HFFc6 (cell line): ENCODE results near the gene PCDHGA9. TPM values are rescaled to one million over a fixed set of nuclear protein-coding genes. Genes with fewer than 3 reads are reported as not detected.
A peak's percentile ranks its signal among the peaks of the same experiment; 100 is the strongest.

Experiments
- DNase-seq: peaks from one replicate; pipeline ENCODE4 v3.0.0-alpha.2; 2018
- H3K27ac Mint-ChIP-seq: 2 replicates; pipeline ENCODE4 v1.8.0; 2020; ENCODE audit warnings: mild to moderate bottlenecking, mixed read lengths
- H3K27me3 Mint-ChIP-seq: 2 replicates; pipeline ENCODE4 v1.8.0; 2021; ENCODE audit warnings: mild to moderate bottlenecking, moderate library complexity, mixed read lengths; ENCODE audit not compliant: insufficient read depth
- H3K36me3 Mint-ChIP-seq: 2 replicates; pipeline ENCODE4 v1.8.0; 2021; ENCODE audit warnings: low read depth, mixed read lengths
- H3K4me1 Mint-ChIP-seq: 2 replicates; pipeline ENCODE4 v1.8.0; 2020; ENCODE audit warnings: low read depth, mixed read lengths
- H3K4me3 Mint-ChIP-seq: 2 replicates; pipeline ENCODE4 v1.8.0; 2020; ENCODE audit warnings: mild to moderate bottlenecking, moderate library complexity, mixed read lengths
- H3K9me3 Mint-ChIP-seq: 2 replicates; pipeline ENCODE4 v1.8.0; 2020; ENCODE audit warnings: mild to moderate bottlenecking, mixed read lengths
- total RNA-seq, 6 experiments: library from RNA; stranded (reverse); fragmentation: NEBNext Ultra II Directional; extraction: Animal tissue kit (Norgen Biotek cat#: 25700); gene quantifications; 2 replicates in 1 of 6; 3 replicates in 5 of 6; pipeline ENCODE4 v1.2.3, GENCODE V29; 2021
- TF ChIP-seq, protein P1 (sequence below): fragments of 200-600 bp; sonication (generic); IDR thresholded peaks from 2 replicates; pipeline ENCODE4 v1.5.0; 2021; ENCODE audit warnings: antibody characterized with exemption, mild to moderate bottlenecking

Gene PCDHGA9
- total RNA-seq, 6 experiments from 2014 or later: 0.69 to 1.6 (median 0.88) TPM

DNA sequence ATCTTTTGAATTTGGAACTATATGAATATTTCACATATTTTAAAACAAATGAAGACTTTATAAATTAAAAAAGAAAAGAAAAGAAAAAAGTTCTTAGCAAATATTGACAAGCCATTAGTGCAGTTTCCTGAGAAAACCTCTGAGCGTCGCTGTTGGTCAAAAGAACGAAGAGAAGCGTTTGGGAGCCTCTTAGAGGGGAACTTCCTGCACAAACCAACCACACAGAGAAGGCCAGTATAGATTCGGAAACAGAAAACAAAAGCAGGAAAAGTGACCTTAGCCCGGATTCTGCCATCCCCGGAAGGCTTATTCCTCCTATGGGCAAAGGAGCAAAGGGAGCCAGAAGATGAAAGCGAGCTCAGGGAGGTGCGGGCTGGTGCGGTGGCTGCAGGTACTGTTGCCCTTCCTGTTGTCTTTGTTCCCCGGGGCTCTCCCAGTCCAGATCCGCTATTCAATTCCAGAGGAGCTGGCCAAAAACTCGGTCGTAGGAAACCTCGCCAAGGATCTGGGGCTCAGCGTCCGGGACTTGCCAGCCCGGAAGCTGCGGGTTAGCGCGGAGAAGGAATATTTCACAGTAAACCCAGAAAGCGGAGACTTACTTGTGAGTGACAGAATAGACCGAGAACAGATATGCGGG, 42.7 kb upstream of the PCDHGA9 start, which contains the start of gene PCDHGB2:
Gene PCDHGB2, plus strand, starts transcription at position 205 of the 637 bp plus-strand sequence. Its CDS starts 142 bp downstream, at position 347.
- peak within 1 kb of the TSS; percentile 70; the same call in 1 of the 2 replicates for H3K27ac Mint-ChIP-seq
- TF ChIP-seq, protein P1, sequence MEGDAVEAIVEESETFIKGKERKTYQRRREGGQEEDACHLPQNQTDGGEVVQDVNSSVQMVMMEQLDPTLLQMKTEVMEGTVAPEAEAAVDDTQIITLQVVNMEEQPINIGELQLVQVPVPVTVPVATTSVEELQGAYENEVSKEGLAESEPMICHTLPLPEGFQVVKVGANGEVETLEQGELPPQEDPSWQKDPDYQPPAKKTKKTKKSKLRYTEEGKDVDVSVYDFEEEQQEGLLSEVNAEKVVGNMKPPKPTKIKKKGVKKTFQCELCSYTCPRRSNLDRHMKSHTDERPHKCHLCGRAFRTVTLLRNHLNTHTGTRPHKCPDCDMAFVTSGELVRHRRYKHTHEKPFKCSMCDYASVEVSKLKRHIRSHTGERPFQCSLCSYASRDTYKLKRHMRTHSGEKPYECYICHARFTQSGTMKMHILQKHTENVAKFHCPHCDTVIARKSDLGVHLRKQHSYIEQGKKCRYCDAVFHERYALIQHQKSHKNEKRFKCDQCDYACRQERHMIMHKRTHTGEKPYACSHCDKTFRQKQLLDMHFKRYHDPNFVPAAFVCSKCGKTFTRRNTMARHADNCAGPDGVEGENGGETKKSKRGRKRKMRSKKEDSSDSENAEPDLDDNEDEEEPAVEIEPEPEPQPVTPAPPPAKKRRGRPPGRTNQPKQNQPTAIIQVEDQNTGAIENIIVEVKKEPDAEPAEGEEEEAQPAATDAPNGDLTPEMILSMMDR: peak; percentile 76
- DNase-seq: peak; percentile 41
- H3K4me1 Mint-ChIP-seq: peaks cover 22% of the 10 kb centered on the region
- H3K4me3 Mint-ChIP-seq: peak within 1 kb of the TSS; percentile 86
- peaks cover 59% of the 10 kb centered on the region for H3K36me3 Mint-ChIP-seq
- H3K9me3 Mint-ChIP-seq: peaks cover 69% of the 10 kb centered on the region
- H3K27me3 Mint-ChIP-seq: peaks cover 2% of the 10 kb centered on the region

DNA sequence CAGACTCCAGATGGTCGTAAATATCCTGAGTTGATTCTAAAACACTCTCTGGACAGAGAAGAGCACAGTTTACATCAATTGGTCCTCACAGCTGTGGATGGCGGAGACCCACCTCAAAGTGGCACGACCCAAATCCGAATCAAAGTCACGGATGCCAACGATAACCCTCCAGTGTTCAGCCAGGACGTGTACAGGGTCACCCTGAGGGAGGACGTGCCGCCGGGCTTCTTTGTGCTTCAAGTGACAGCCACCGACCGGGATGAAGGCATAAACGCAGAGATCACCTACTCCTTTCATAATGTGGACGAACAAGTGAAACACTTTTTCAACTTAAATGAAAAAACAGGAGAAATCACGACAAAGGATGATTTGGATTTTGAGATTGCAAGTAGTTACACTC, 41.9 kb upstream of the PCDHGA9 start:
- peaks cover 22% of the 10 kb centered on the region for H3K4me1 Mint-ChIP-seq
- peaks cover 69% of the 10 kb centered on the region for H3K9me3 Mint-ChIP-seq
- no peak overlapping the region for H3K27ac Mint-ChIP-seq
- peak overlapping the region; percentile 86; the same call in 1 of the 2 replicates for H3K4me3 Mint-ChIP-seq
- no peak for DNase-seq
- peaks cover 2% of the 10 kb centered on the region for H3K27me3 Mint-ChIP-seq
- peaks cover 59% of the 10 kb centered on the region for H3K36me3 Mint-ChIP-seq
- TF ChIP-seq, protein P1: no peak

DNA sequence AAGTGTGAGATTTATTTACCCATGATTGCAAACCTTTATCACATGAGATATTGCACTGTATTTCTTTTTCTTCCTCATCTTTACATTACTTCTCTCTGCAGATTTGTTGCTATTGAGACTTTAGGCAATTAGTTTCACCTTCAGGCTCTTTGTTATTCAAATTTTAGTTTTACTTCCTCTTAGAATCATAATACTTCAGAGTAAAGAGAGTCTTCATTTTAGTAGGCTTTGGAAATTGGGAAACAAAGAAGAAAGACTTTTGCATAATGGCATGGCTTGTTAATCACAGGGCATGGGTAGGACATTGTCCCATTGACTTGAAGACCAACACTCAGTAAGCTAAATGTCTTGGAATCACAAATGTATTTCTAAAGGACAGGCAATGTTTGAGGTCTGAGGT, 39.9 kb upstream of the PCDHGA9 start:
- Mint-ChIP-seq H3K27ac (no peak overlapping the region), H3K9me3 (peaks cover 66% of the 10 kb centered on the region), H3K27me3 (peaks cover 4% of the 10 kb centered on the region), H3K36me3 (peaks cover 54% of the 10 kb centered on the region), H3K4me1 (peaks cover 22% of the 10 kb centered on the region), H3K4me3 (peak overlapping the region; percentile 42)
- TF ChIP-seq, protein P1: no peak
- no peak for DNase-seq

DNA sequence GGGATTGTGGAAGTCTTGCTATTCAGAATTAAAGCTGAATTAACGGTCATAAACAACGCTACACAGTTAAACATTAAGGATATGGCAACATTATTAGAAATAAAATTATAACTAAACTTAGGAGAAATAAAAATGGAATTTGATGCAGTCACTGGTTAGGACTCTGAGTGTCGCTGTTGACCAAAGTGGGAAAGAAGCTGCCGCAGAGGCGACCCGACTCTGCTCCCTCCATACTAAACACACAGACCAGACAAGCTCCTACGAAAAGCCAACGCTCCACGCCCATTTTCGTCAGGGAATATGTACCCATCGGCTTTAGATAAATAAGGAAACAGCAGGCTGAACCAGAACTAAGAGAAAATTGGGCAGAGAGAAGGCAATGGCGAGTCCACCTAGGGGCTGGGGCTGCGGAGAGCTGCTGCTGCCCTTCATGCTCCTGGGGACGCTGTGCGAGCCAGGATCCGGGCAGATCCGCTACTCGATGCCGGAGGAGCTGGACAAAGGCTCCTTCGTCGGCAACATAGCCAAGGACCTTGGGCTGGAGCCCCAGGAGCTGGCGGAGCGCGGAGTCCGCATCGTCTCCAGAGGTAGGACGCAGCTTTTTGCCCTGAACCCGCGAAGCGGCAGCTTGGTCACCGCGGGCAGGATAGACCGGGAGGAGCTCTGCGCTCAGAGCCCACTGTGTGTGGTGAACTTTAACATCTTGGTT, 38.5 kb upstream of the PCDHGA9 start, which contains the start of gene PCDHGA5:
Gene PCDHGA5, plus strand, starts transcription at position 211 of the 709 bp plus-strand sequence. Its CDS starts 169 bp downstream, at position 380.
- Mint-ChIP-seq H3K27ac (no peak within 1 kb of the TSS), H3K27me3 (peaks cover 4% of the 10 kb centered on the region), H3K36me3 (peaks cover 54% of the 10 kb centered on the region), H3K4me1 (peaks cover 22% of the 10 kb centered on the region), H3K4me3 (no peak within 1 kb of the TSS; the same call in 1 of the 2 replicates), H3K9me3 (peaks cover 66% of the 10 kb centered on the region)
- TF ChIP-seq, protein P1: no peak
- DNase-seq: no peak

DNA sequence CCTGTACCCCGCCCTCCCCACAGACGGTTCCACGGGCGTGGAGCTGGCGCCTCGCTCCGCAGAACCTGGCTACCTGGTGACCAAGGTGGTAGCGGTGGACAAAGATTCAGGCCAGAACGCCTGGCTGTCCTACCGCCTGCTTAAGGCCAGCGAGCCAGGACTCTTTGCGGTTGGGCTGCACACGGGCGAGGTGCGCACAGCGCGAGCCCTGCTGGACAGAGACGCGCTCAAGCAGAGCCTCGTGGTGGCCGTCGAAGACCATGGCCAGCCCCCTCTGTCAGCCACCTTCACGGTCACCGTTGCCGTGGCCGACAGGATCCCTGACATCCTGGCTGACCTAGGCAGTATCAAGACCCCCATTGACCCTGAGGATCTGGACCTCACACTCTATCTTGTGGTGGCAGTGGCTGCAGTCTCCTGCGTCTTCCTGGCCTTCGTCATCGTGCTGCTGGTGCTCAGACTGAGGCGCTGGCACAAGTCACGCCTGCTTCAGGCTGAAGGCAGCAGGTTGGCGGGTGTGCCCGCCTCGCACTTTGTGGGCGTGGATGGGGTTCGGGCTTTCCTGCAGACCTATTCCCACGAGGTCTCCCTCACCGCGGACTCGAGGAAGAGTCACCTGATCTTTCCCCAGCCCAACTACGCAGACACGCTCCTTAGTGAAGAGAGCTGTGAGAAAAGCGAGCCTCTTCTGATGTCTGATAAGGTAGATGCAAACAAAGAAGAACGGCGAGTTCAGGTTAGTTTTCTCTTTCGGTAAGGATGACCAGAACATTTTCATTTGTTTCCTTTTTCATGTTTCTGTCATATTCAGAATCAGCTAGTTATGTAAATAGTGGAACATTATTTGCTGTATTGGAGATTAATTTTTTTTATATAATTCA, 36.3 kb upstream of the PCDHGA9 start:
- no peak overlapping the region for H3K4me3 Mint-ChIP-seq
- peaks cover 51% of the 10 kb centered on the region for H3K36me3 Mint-ChIP-seq
- H3K9me3 Mint-ChIP-seq: peaks cover 60% of the 10 kb centered on the region

More for the DNA sequence above, 36.3 kb upstream of the PCDHGA9 start:
- H3K27ac Mint-ChIP-seq: no peak overlapping the region
- H3K4me1 Mint-ChIP-seq: peaks cover 25% of the 10 kb centered on the region
- peaks cover 3% of the 10 kb centered on the region for H3K27me3 Mint-ChIP-seq
- TF ChIP-seq, protein P1: no peak
- no peak for DNase-seq
